A673 (cell line): ENCODE measurements around the gene C9orf85.

Experiments used
- CTCF ChIP-seq: fragments of 300-800, 200-600 bp; sonication (generic); conservative IDR thresholded peaks from 2 replicates; pipeline ENCODE4 v1.5.1; 2017; ENCODE audit warnings: low read depth, mild to moderate bottlenecking, antibody characterized with exemption, low read length, moderate library complexity, mixed read lengths
- EZH2 ChIP-seq: fragments of 200-600 bp; sonication (generic); IDR thresholded peaks from 2 replicates; pipeline ENCODE4 v1.6.1; 2017; ENCODE audit warnings: borderline replicate concordance, low read depth, mild to moderate bottlenecking, mixed read lengths, antibody characterized with exemption, low read length; ENCODE audit not compliant: poor library complexity, severe bottlenecking

DNA sequence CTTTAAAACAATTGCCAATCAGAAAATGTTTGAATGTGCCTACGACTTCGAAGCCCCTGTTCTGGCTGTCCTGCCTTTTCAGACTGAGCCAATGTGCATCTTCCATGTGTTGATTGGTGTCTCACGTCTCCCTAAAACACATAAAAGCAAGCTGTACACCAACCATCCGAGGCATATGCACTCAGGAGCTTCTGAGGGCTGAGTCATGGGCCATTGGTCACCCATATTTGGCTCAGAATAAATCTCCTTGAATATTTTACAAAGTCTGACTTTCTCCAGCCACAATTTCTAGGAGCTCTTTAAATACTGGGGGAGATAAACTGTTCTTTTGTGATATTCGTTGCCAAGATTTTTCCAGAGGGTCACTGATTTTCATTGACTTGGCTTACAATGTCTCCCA lies 95.1 kb downstream of the C9orf85 start:
- TF ChIP-seq EZH2, result no peak
- no peak for TF ChIP-seq CTCF
